ENCODE results near the gene SLC25A38.

DNA sequence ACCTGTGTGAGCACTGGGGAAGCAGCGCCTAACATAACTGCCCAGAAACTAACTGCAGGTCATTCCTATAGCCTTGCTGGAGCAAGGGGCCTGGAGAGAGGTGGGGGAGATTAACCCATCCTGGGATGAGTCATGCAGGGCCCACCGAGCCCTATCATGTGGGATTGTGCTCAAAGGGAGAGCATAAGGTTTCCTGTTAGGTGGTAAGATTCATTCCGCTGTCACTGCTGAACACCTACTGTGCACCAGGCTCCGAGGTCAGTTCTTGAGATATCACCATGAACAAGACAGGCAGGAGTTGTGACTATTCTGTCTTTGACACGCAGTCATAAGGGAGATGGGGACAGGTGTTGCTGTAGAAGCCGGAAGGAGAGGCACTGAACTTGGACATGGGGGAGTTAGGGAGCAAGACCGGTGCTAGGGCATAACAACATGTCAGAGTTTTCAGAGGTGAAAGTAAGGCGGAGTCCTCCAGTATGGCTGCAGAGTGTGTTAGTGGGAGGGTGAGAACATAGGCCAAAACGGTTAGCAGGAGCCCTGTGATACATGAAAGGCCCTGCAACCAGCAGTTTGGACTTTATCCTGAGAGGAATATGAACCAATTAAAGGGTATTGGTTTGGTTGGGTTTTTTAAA, 2.4 kb downstream of the SLC25A38 start:
- TF ChIP-seq, protein P1, sequence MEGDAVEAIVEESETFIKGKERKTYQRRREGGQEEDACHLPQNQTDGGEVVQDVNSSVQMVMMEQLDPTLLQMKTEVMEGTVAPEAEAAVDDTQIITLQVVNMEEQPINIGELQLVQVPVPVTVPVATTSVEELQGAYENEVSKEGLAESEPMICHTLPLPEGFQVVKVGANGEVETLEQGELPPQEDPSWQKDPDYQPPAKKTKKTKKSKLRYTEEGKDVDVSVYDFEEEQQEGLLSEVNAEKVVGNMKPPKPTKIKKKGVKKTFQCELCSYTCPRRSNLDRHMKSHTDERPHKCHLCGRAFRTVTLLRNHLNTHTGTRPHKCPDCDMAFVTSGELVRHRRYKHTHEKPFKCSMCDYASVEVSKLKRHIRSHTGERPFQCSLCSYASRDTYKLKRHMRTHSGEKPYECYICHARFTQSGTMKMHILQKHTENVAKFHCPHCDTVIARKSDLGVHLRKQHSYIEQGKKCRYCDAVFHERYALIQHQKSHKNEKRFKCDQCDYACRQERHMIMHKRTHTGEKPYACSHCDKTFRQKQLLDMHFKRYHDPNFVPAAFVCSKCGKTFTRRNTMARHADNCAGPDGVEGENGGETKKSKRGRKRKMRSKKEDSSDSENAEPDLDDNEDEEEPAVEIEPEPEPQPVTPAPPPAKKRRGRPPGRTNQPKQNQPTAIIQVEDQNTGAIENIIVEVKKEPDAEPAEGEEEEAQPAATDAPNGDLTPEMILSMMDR (IDR thresholded peaks at IDR 0.05; ENCODE audit: insufficient read depth, low read depth, low read length): no peak
- no peak for TF ChIP-seq EZH2 (IDR thresholded peaks at IDR 0.05; ENCODE audit: insufficient read depth, low read length)
